ENCODE measurements around the gene UBE2J1. TPM values are rescaled to one million over a fixed set of nuclear protein-coding genes. Genes with fewer than 3 reads are reported as not detected.

Gene UBE2J1
- total and polyA plus RNA-seq, 10 donors = 48.3 to 115 (median 71.7) TPM

GRCh38 chr6:89339565-89339964 is 13.0 kb downstream of the UBE2J1 start:
- Histone ChIP-seq H3K36me3 (peaks cover 3 to 88% (median 64%) of the 10 kb centered on the region in 6 donors), H3K9me3 (no peaks in the 10 kb centered on the region), H3K4me3 (no peak overlapping the region), H3K27ac (no peak overlapping the region), H3K27me3 (replicated peaks in 1 of 7) (no peaks in the 10 kb centered on the region), H3K4me1 (peaks cover 0 to 21% (median 9%) of the 10 kb centered on the region in 6 donors)
- intact Hi-C loops (cut with DNase I; ENCODE audit: low total_unique reads) = no loop called here
- no peak for DNase-seq
- WGBS, 5 donors = 86 to 93% (median 90%) methylated on average over 2 of the region's 2 CpGs
- no peak for TF ChIP-seq POLR2A (IDR thresholded peaks at IDR 0.05)
- no peak for TF ChIP-seq POLR2AphosphoS5 (IDR thresholded peaks at IDR 0.05)
- TF ChIP-seq CTCF (IDR thresholded peaks at IDR 0.05 in 8 of 11, conservative IDR thresholded peaks at IDR 0.05 in 3 of 11) = no peak

GRCh38 chr6:89335164-89335563 is 17.4 kb downstream of the UBE2J1 start:
- H3K4me3 ChIP-seq = no peak overlapping the region
- no peak overlapping the region for H3K27ac ChIP-seq
- no peak for TF ChIP-seq POLR2AphosphoS5 (IDR thresholded peaks at IDR 0.05)
- no peak for TF ChIP-seq POLR2A (IDR thresholded peaks at IDR 0.05)
- TF ChIP-seq CTCF (IDR thresholded peaks at IDR 0.05 in 8 of 11, conservative IDR thresholded peaks at IDR 0.05 in 3 of 11) = no peak
- no peaks in the 10 kb centered on the region for H3K27me3 ChIP-seq (replicated peaks in 1 of 7)
- intact Hi-C loops (cut with DNase I; ENCODE audit: low total_unique reads) = no loop called here
- peaks cover 3 to 99% (median 80%) of the 10 kb centered on the region in 6 donors for H3K36me3 ChIP-seq
- WGBS, 5 donors = 77 to 85% (median 84%) methylated on average over 3 of the region's 3 CpGs
- H3K9me3 ChIP-seq = no peaks in the 10 kb centered on the region
- no peak for DNase-seq
- H3K4me1 ChIP-seq = peaks cover 0 to 6% (median 0%) of the 10 kb centered on the region in 6 donors

GRCh38 chr6:89330910-89331309 is 21.6 kb downstream of the UBE2J1 start:
- peaks cover 0 to 100% (median 81%) of the 10 kb centered on the region in 6 donors for H3K36me3 ChIP-seq
- no peak overlapping the region for H3K27ac ChIP-seq
- no peaks in the 10 kb centered on the region for H3K4me1 ChIP-seq
- intact Hi-C loops (cut with DNase I; ENCODE audit: low total_unique reads) = no loop called here
- WGBS, 5 donors = 95 to 100% (median 98%) methylated on average over 1 of the region's 1 CpG
- H3K27me3 ChIP-seq (replicated peaks in 1 of 7) = no peaks in the 10 kb centered on the region
- DNase-seq = no peak
- H3K9me3 ChIP-seq = no peaks in the 10 kb centered on the region
- no peak overlapping the region for H3K4me3 ChIP-seq
- TF ChIP-seq POLR2AphosphoS5 (IDR thresholded peaks at IDR 0.05) (no peak), POLR2A (IDR thresholded peaks at IDR 0.05) (no peak), CTCF (IDR thresholded peaks at IDR 0.05 in 8 of 11, conservative IDR thresholded peaks at IDR 0.05 in 3 of 11) (no peak)

- WGBS, 5 donors = 86 to 92% (median 88%) methylated on average over 1 of the region's 1 CpG
- H3K4me1 ChIP-seq = peaks cover 0 to 6% (median 2%) of the 10 kb centered on the region in 6 donors
- H3K27me3 ChIP-seq (replicated peaks in 1 of 7) = no peaks in the 10 kb centered on the region
- no peak overlapping the region for H3K4me3 ChIP-seq
- intact Hi-C loops (cut with DNase I; ENCODE audit: low total_unique reads) = no loop called here
- H3K36me3 ChIP-seq = peaks cover 0 to 100% (median 64%) of the 10 kb centered on the region in 6 donors
- H3K9me3 ChIP-seq = no peaks in the 10 kb centered on the region
- DNase-seq = no peak
- TF ChIP-seq POLR2A (IDR thresholded peaks at IDR 0.05) (no peak), CTCF (IDR thresholded peaks at IDR 0.05 in 8 of 11, conservative IDR thresholded peaks at IDR 0.05 in 3 of 11) (no peak), POLR2AphosphoS5 (IDR thresholded peaks at IDR 0.05) (no peak)
- H3K27ac ChIP-seq = no peak overlapping the region
Observed at GRCh38 chr6:89328976-89329375, 23.5 kb downstream of the UBE2J1 start.

Data from spleen (tissue), 11 donors.